Thymus (tissue), 11 donors: ENCODE data around the gene SIGLEC7. TPM values are rescaled to one million over a fixed set of nuclear protein-coding genes. Genes with fewer than 3 reads are reported as not detected.

Source experiments
- DNase-seq, 9 donors: peaks; one replicate each; pipeline ENCODE4 v3.0.0-alpha.2; 2013; ENCODE audit warnings: low spot score in 9 of 9, low read depth in 6 of 9, missing footprints in 1 of 9
- H3K27ac ChIP-seq, 2 donors: one replicate each; pipeline ENCODE4 v1.5.1; 2013; ENCODE audit warnings: control low read depth in 1 of 2, low read depth in 1 of 2, low read length in 1 of 2, mild to moderate bottlenecking in 1 of 2, moderate library complexity in 1 of 2
- H3K27me3 ChIP-seq, 2 donors: one replicate each; pipeline ENCODE4 v1.5.1; 2013; ENCODE audit warnings: low read length in 1 of 2; ENCODE audit not compliant: control insufficient read depth in 2 of 2, insufficient read depth in 1 of 2
- H3K36me3 ChIP-seq, 2 donors: one replicate each; pipeline ENCODE4 v1.5.1; 2013; ENCODE audit warnings: low read length in 1 of 2, mild to moderate bottlenecking in 1 of 2, moderate library complexity in 1 of 2; ENCODE audit not compliant: control insufficient read depth in 2 of 2, insufficient read depth in 2 of 2
- H3K4me1 ChIP-seq, 2 donors: one replicate each; pipeline ENCODE4 v1.5.1; 2013; ENCODE audit warnings: low read length in 2 of 2; ENCODE audit not compliant: control insufficient read depth in 2 of 2, insufficient read depth in 2 of 2
- H3K4me3 ChIP-seq, 2 donors: one replicate each; pipeline ENCODE4 v1.5.1; 2013; ENCODE audit warnings: low read length in 2 of 2, control low read depth in 1 of 2, mild to moderate bottlenecking in 1 of 2
- H3K9me3 ChIP-seq, 2 donors: one replicate each; pipeline ENCODE4 v1.5.1; 2013; ENCODE audit warnings: low read length in 1 of 2, mild to moderate bottlenecking in 1 of 2; ENCODE audit not compliant: control insufficient read depth in 2 of 2, insufficient read depth in 1 of 2
- WGBS: extraction: QIAGEN DNeasy Blood & Tissue Kit; methylation state at CpG from one replicate; pipeline ENCODE4 v1.1.7; 2013; 5-methylcytosine and 5-hydroxymethylcytosine counted together
- polyA plus RNA-seq: library from polyadenylated mRNA; stranded (reverse); fragments of 200-250 nt; gene quantifications from one replicate; pipeline ENCODE4 v1.2.3, GENCODE V29; 2013
- total RNA-seq: library from RNA; stranded (reverse); fragments of 120-200 nt; gene quantifications from one replicate; pipeline ENCODE4 v1.2.4, GENCODE V29; 2013
- donor health status: healthy.

SIGLEC7 gene
- total and polyA plus RNA-seq, 2 donors: 2.0 to 3.6 TPM

- H3K4me3 ChIP-seq: no peak overlapping the region
- H3K27me3 ChIP-seq: peaks cover 0 to 16% of the 10 kb centered on the region in 2 donors
- no peaks in the 10 kb centered on the region for H3K9me3 ChIP-seq
- H3K27ac ChIP-seq: no peak overlapping the region
- DNase-seq: peak in 2 of 9 donors; percentile 8 to 13
- H3K4me1 ChIP-seq: no peaks in the 10 kb centered on the region
- no peaks in the 10 kb centered on the region for H3K36me3 ChIP-seq
- WGBS: 65% methylated on average over 13 of the region's 13 CpGs
These were observed 44.2 kb downstream of the SIGLEC7 start for GRCh38 chr19:51186323-51186722.

GRCh38 chr19:51187395-51188226, 45.5 kb downstream of the SIGLEC7 start:
- DNase-seq: no peak
- WGBS: 95% methylated on average over 11 of the region's 11 CpGs
- Histone ChIP-seq H3K4me1 (no peaks in the 10 kb centered on the region), H3K27me3 (peaks cover 0 to 10% of the 10 kb centered on the region in 2 donors), H3K9me3 (no peaks in the 10 kb centered on the region), H3K4me3 (no peak overlapping the region), H3K36me3 (no peaks in the 10 kb centered on the region), H3K27ac (no peak overlapping the region)

GRCh38 chr19:51188227-51188559, 46.1 kb downstream of the SIGLEC7 start:
- Histone ChIP-seq H3K4me3 (no peak overlapping the region), H3K4me1 (no peaks in the 10 kb centered on the region), H3K27ac (no peak overlapping the region), H3K9me3 (no peaks in the 10 kb centered on the region), H3K27me3 (peaks cover 0 to 10% of the 10 kb centered on the region in 2 donors), H3K36me3 (no peaks in the 10 kb centered on the region)
- no peak for DNase-seq
- 96% methylated on average over 2 of the region's 2 CpGs for WGBS

GRCh38 chr19:51192689-51193088, 50.6 kb downstream of the SIGLEC7 start:
- 94% methylated on average over 9 of the region's 9 CpGs for WGBS
- H3K4me3 ChIP-seq: no peak overlapping the region
- no peak for DNase-seq
- no peaks in the 10 kb centered on the region for H3K36me3 ChIP-seq
- H3K27ac ChIP-seq: no peak overlapping the region
- no peaks in the 10 kb centered on the region for H3K4me1 ChIP-seq
- H3K9me3 ChIP-seq: no peaks in the 10 kb centered on the region
- H3K27me3 ChIP-seq: no peaks in the 10 kb centered on the region

- no peak for DNase-seq
- Histone ChIP-seq H3K27ac (no peak overlapping the region), H3K27me3 (no peaks in the 10 kb centered on the region), H3K4me1 (no peaks in the 10 kb centered on the region), H3K36me3 (no peaks in the 10 kb centered on the region), H3K9me3 (no peaks in the 10 kb centered on the region), H3K4me3 (no peak overlapping the region)
- 87% methylated on average over 21 of the region's 21 CpGs for WGBS
These were observed 52.6 kb downstream of the SIGLEC7 start for GRCh38 chr19:51194527-51195315.

- Histone ChIP-seq H3K36me3 (no peaks in the 10 kb centered on the region), H3K4me3 (no peak overlapping the region), H3K27me3 (no peaks in the 10 kb centered on the region), H3K27ac (no peak overlapping the region), H3K4me1 (no peaks in the 10 kb centered on the region), H3K9me3 (no peaks in the 10 kb centered on the region)
- DNase-seq: no peak
- 94% methylated on average over 9 of the region's 9 CpGs for WGBS
These were observed 53.1 kb downstream of the SIGLEC7 start for GRCh38 chr19:51195316-51195586.

GRCh38 chr19:51195616-51196015, 53.5 kb downstream of the SIGLEC7 start:
- no peaks in the 10 kb centered on the region for H3K4me1 ChIP-seq
- H3K36me3 ChIP-seq: no peaks in the 10 kb centered on the region
- H3K27me3 ChIP-seq: no peaks in the 10 kb centered on the region
- WGBS: over 99% methylated on average over 10 of the region's 10 CpGs
- DNase-seq: no peak
- H3K4me3 ChIP-seq: no peak overlapping the region
- no peaks in the 10 kb centered on the region for H3K9me3 ChIP-seq
- no peak overlapping the region for H3K27ac ChIP-seq

GRCh38 chr19:51196181-51196580, 54.1 kb downstream of the SIGLEC7 start:
- WGBS: 91% methylated on average over 5 of the region's 5 CpGs
- DNase-seq: no peak

GRCh38 chr19:51198641-51199040, 56.5 kb downstream of the SIGLEC7 start:
- H3K27ac ChIP-seq: no peak overlapping the region
- H3K4me3 ChIP-seq: no peak overlapping the region
- no peaks in the 10 kb centered on the region for H3K9me3 ChIP-seq
- no peaks in the 10 kb centered on the region for H3K4me1 ChIP-seq
- 96% methylated on average over 9 of the region's 9 CpGs for WGBS
- H3K36me3 ChIP-seq: no peaks in the 10 kb centered on the region
- no peak for DNase-seq
- H3K27me3 ChIP-seq: no peaks in the 10 kb centered on the region

More at GRCh38 chr19:51196181-51196580, 54.1 kb downstream of the SIGLEC7 start:
- no peak overlapping the region for H3K27ac ChIP-seq
- H3K9me3 ChIP-seq: no peaks in the 10 kb centered on the region
- no peak overlapping the region for H3K4me3 ChIP-seq
- H3K36me3 ChIP-seq: no peaks in the 10 kb centered on the region
- H3K27me3 ChIP-seq: no peaks in the 10 kb centered on the region
- H3K4me1 ChIP-seq: no peaks in the 10 kb centered on the region
